Measurements from ENCODE around the gene ABI1. TPM values are rescaled to one million over a fixed set of nuclear protein-coding genes. Genes with fewer than 3 reads are reported as not detected.
A peak's percentile ranks its signal among the peaks of the same experiment; 100 is the strongest.

The ABI1 gene
- total RNA-seq, 1 experiment from 2014 or later = 50.8 TPM

DNA sequence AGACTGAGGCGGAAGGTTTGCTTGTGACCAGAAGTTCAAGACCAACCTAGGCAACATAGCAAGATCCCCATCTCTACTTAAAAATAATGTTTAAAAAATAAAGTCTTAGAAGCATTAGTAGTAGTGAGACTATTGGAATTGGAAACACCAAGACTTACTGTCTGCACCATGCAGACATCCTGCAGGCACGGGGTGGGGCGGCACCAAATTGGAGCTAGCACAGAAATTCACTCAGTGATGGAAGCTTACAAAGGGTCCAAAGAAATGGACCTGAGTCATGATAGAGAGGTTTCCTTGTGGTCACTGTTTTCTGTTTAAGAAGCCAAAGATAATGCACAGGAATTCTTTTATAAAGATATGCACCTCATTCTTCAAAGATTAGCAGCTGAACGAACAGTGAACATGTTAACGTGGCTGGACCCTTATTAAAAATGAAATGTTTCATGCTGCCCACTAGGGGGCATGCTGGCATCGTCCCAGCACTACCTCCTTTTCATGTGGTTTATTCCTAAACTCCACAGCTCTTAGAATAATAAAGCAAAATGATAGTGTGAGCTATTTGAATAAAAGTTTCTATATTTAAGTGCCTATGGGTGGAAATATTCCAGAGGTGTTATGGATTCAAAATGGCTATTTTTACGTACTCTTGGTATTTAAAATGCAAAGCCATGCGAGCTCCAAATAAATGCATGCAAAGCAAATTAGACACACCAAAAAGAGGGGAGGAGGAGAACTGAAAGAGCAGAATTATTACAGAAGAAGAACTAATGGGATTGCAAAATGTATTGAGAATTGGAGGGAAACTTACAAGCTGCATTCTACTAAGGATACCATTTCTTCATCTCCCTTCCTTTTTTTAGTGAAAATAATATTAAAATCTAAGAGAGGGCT is 134.7 kb downstream of the ABI1 start:
- Histone ChIP-seq H3K4me2 (no peak overlapping the region), H3K9me3 (ENCODE audit: insufficient read depth, low read depth) (no peaks in the 10 kb centered on the region), H3K36me3 (ENCODE audit: low read depth) (no peaks in the 10 kb centered on the region), H3K27ac (no peak overlapping the region), H3K4me3 (no peak overlapping the region), H4K20me1 (ENCODE audit: insufficient read depth) (no peaks in the 10 kb centered on the region), H3K79me2 (ENCODE audit: low read depth) (no peaks in the 10 kb centered on the region), H3K4me1 (replicated peaks; ENCODE audit: insufficient read depth) (no peaks in the 10 kb centered on the region), H3F3A (ENCODE audit: insufficient read depth, low read depth) (no peaks in the 10 kb centered on the region), H3K9me2 (ENCODE audit: insufficient read depth) (no peaks in the 10 kb centered on the region), H2AFZ (no peak overlapping the region), H3K27me3 (ENCODE audit: insufficient read depth, low read depth) (no peaks in the 10 kb centered on the region)
- no TSS peak for BruUV-seq (replicated peaks)
- intact Hi-C loops (cut with micrococcal nuclease; ENCODE audit: unreplicated experiment) = loop anchor here (1.0 to 5.0 kb wide), 3 partner anchors 136 to 636 kb away; partner anchors contain the start of gene ABI1
- ChIA-PET CTCF (interaction anchor here (0.6 to 2.1 kb wide), 3 partner anchors 156 to 1423 kb away, joined by 3 to 26 read pairs (median 4); no protein-coding TSS in a partner anchor), POLR2A (ENCODE audit: unreplicated experiment) (interaction anchor here (0.6 kb wide), 2 partner anchors 70 to 516 kb away, joined by 3 read pairs; no protein-coding TSS in a partner anchor)
- TF ChIP-seq, protein P1, sequence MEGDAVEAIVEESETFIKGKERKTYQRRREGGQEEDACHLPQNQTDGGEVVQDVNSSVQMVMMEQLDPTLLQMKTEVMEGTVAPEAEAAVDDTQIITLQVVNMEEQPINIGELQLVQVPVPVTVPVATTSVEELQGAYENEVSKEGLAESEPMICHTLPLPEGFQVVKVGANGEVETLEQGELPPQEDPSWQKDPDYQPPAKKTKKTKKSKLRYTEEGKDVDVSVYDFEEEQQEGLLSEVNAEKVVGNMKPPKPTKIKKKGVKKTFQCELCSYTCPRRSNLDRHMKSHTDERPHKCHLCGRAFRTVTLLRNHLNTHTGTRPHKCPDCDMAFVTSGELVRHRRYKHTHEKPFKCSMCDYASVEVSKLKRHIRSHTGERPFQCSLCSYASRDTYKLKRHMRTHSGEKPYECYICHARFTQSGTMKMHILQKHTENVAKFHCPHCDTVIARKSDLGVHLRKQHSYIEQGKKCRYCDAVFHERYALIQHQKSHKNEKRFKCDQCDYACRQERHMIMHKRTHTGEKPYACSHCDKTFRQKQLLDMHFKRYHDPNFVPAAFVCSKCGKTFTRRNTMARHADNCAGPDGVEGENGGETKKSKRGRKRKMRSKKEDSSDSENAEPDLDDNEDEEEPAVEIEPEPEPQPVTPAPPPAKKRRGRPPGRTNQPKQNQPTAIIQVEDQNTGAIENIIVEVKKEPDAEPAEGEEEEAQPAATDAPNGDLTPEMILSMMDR (conservative IDR thresholded peaks at IDR 0.05) = peak; percentile 83
- TF ChIP-seq EZH2 (IDR thresholded peaks at IDR 0.05; ENCODE audit: low read depth) = no peak
- DNase-seq = peak in 1 of 2 experiments; percentile 32

DNA sequence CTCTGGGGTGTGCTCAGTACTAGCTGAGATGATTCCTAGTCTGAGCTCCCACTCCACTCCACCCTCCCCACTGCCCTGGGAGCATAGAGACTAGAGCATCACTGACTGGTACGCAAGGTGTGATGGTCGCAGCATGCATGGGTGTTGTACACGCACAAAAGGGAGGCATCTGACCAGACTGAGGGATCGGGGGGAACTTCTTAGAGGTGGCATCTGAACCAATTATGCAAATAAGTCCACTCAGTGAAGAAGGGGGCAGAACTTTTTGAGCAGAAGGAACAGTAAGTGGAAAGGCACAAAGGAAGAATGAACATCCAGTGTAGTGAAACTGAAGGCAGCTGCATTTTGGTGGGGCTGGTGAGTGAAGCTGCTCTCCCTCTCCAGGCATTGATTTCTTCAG is 137.7 kb downstream of the ABI1 start:
- Histone ChIP-seq H3K27me3 (ENCODE audit: insufficient read depth, low read depth) (no peaks in the 10 kb centered on the region), H3K9me3 (ENCODE audit: insufficient read depth, low read depth) (no peaks in the 10 kb centered on the region), H2AFZ (no peak overlapping the region), H3K4me1 (replicated peaks; ENCODE audit: insufficient read depth) (no peaks in the 10 kb centered on the region), H3K9me2 (ENCODE audit: insufficient read depth) (no peaks in the 10 kb centered on the region), H3K4me2 (no peak overlapping the region), H3K36me3 (ENCODE audit: low read depth) (no peaks in the 10 kb centered on the region; the same call in 1 of the 2 replicates), H4K20me1 (ENCODE audit: insufficient read depth) (no peaks in the 10 kb centered on the region), H3F3A (ENCODE audit: insufficient read depth, low read depth) (no peaks in the 10 kb centered on the region), H3K27ac (no peak overlapping the region), H3K4me3 (no peak overlapping the region), H3K79me2 (ENCODE audit: low read depth) (no peaks in the 10 kb centered on the region)
- intact Hi-C loops (cut with micrococcal nuclease; ENCODE audit: unreplicated experiment) = no loop called here
- no peak for DNase-seq
- ChIA-PET CTCF (interaction anchor here (0.6 kb wide), 1 partner anchor 53 kb away, joined by 14 read pairs; no protein-coding TSS in a partner anchor), POLR2A (ENCODE audit: unreplicated experiment) (no interaction called here)
- BruUV-seq (replicated peaks) = no TSS peak
- TF ChIP-seq EZH2 (IDR thresholded peaks at IDR 0.05; ENCODE audit: low read depth) = no peak
- TF ChIP-seq, protein P1 (conservative IDR thresholded peaks at IDR 0.05) = no peak

DNA sequence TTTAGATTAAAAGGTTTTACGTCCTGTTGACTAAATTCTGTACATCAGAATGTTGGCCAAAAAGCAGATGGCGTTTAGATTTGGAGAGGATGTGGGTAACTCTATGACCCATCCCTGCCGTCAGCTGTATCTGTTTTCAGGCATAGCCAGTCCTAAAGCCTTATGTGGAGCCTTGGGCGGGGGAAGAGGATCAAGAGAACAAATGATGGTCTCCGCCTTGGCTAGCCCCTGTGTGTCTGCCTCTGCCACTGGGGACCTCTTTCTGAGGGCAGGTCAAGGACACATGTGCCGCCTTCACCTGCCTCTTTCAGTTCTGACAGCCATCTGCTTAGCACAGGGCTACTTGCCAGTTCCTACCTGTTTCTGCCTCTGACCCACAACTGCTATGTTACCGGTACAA is 139.2 kb downstream of the ABI1 start:
- Histone ChIP-seq H3K4me2 (no peak overlapping the region), H3K36me3 (ENCODE audit: low read depth) (no peaks in the 10 kb centered on the region; the same call in 1 of the 2 replicates), H3K27ac (no peak overlapping the region), H3K79me2 (ENCODE audit: low read depth) (no peaks in the 10 kb centered on the region), H3K9me3 (ENCODE audit: insufficient read depth, low read depth) (no peaks in the 10 kb centered on the region), H3K4me1 (replicated peaks; ENCODE audit: insufficient read depth) (no peaks in the 10 kb centered on the region), H3K4me3 (no peak overlapping the region), H2AFZ (no peak overlapping the region), H3K27me3 (ENCODE audit: insufficient read depth, low read depth) (no peaks in the 10 kb centered on the region), H3F3A (ENCODE audit: insufficient read depth, low read depth) (no peaks in the 10 kb centered on the region), H3K9me2 (ENCODE audit: insufficient read depth) (no peaks in the 10 kb centered on the region), H4K20me1 (ENCODE audit: insufficient read depth) (no peaks in the 10 kb centered on the region)
- intact Hi-C loops (cut with micrococcal nuclease; ENCODE audit: unreplicated experiment) = no loop called here
- ChIA-PET CTCF (no interaction called here), POLR2A (ENCODE audit: unreplicated experiment) (no interaction called here)
- TF ChIP-seq, protein P1 (conservative IDR thresholded peaks at IDR 0.05) = no peak
- TF ChIP-seq EZH2 (IDR thresholded peaks at IDR 0.05; ENCODE audit: low read depth) = no peak
- DNase-seq = no peak
- no TSS peak for BruUV-seq (replicated peaks)

Measured in PC-9 (cell line).